HL-60 (cell line): ENCODE data around the gene CALN1.

Experiments used
- DNase-seq, 2 experiments: peaks; one replicate each; pipeline ENCODE4 v3.0.0-alpha.2; 2010 to 2020; ENCODE audit warnings: low read depth in 1 of 2, low spot score in 1 of 2
- H3K27ac ChIP-seq: fragments of 250-450 bp; sonication (Bioruptor Pico); replicated peaks from 2 replicates; pipeline ENCODE4 v1.5.1; 2020; ENCODE audit warnings: mild to moderate bottlenecking, moderate library complexity
- H3K27me3 ChIP-seq: fragments of 250-450 bp; sonication (Bioruptor Pico); 2 replicates; pipeline ENCODE4 v1.5.1; 2021; ENCODE audit warnings: mild to moderate bottlenecking, moderate library complexity; ENCODE audit not compliant: insufficient read depth, poor library complexity, severe bottlenecking
- H3K4me3 ChIP-seq: replicated peaks from 2 replicates; pipeline ENCODE4 v1.5.1; 2011; ENCODE audit warnings: mild to moderate bottlenecking, control low read depth, low read length; ENCODE audit not compliant: insufficient read depth
- GABPA ChIP-seq: IDR thresholded peaks from 2 replicates; pipeline ENCODE4 v1.6.1; 2012; ENCODE audit warnings: low read depth
- POLR2AphosphoS5 ChIP-seq: IDR thresholded peaks from 2 replicates; pipeline ENCODE4 v1.6.1; 2012; ENCODE audit warnings: low read depth
- SPI1 ChIP-seq: IDR thresholded peaks from 2 replicates; pipeline ENCODE4 v1.6.1; 2012; ENCODE audit warnings: low read depth, mild to moderate bottlenecking, borderline replicate concordance
- TF ChIP-seq, protein P1 (sequence below): IDR thresholded peaks from 2 replicates; pipeline ENCODE4 v1.6.1; 2012; ENCODE audit warnings: low read depth; ENCODE audit not compliant: insufficient replicate concordance
- TF ChIP-seq, protein P2 (sequence below): IDR thresholded peaks from one replicate; pipeline ENCODE4 v1.5.1; 2011; ENCODE audit warnings: low read length, control low read depth, inconsistent platforms; ENCODE audit not compliant: insufficient read depth

CALN1 gene

DNA sequence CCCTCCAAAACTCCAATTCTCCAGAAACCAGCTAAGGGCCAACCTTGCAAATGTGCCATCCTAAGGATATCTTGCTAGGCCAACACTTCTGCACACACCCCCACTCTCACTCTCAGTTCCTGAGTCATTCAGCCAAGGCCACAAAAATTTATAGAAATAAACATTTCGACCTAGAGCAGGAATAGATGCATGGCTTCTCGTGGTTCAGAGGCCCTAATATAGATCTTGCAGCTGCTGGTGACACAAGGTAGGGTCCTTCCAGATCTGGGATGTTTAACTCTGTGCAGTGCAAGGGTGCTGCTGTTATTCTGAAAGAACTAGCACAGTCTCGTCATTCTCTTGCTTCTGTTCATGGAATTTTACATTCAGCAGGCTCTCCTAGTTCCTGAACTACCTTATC is 369.3 kb downstream of the CALN1 start:
- H3K27ac ChIP-seq: no peak overlapping the region
- DNase-seq: no peak
- TF ChIP-seq, protein P1, sequence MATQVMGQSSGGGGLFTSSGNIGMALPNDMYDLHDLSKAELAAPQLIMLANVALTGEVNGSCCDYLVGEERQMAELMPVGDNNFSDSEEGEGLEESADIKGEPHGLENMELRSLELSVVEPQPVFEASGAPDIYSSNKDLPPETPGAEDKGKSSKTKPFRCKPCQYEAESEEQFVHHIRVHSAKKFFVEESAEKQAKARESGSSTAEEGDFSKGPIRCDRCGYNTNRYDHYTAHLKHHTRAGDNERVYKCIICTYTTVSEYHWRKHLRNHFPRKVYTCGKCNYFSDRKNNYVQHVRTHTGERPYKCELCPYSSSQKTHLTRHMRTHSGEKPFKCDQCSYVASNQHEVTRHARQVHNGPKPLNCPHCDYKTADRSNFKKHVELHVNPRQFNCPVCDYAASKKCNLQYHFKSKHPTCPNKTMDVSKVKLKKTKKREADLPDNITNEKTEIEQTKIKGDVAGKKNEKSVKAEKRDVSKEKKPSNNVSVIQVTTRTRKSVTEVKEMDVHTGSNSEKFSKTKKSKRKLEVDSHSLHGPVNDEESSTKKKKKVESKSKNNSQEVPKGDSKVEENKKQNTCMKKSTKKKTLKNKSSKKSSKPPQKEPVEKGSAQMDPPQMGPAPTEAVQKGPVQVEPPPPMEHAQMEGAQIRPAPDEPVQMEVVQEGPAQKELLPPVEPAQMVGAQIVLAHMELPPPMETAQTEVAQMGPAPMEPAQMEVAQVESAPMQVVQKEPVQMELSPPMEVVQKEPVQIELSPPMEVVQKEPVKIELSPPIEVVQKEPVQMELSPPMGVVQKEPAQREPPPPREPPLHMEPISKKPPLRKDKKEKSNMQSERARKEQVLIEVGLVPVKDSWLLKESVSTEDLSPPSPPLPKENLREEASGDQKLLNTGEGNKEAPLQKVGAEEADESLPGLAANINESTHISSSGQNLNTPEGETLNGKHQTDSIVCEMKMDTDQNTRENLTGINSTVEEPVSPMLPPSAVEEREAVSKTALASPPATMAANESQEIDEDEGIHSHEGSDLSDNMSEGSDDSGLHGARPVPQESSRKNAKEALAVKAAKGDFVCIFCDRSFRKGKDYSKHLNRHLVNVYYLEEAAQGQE: no peak
- TF ChIP-seq SPI1 (no peak), POLR2AphosphoS5 (no peak), GABPA (no peak)
- TF ChIP-seq, protein P2, sequence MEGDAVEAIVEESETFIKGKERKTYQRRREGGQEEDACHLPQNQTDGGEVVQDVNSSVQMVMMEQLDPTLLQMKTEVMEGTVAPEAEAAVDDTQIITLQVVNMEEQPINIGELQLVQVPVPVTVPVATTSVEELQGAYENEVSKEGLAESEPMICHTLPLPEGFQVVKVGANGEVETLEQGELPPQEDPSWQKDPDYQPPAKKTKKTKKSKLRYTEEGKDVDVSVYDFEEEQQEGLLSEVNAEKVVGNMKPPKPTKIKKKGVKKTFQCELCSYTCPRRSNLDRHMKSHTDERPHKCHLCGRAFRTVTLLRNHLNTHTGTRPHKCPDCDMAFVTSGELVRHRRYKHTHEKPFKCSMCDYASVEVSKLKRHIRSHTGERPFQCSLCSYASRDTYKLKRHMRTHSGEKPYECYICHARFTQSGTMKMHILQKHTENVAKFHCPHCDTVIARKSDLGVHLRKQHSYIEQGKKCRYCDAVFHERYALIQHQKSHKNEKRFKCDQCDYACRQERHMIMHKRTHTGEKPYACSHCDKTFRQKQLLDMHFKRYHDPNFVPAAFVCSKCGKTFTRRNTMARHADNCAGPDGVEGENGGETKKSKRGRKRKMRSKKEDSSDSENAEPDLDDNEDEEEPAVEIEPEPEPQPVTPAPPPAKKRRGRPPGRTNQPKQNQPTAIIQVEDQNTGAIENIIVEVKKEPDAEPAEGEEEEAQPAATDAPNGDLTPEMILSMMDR: no peak

DNA sequence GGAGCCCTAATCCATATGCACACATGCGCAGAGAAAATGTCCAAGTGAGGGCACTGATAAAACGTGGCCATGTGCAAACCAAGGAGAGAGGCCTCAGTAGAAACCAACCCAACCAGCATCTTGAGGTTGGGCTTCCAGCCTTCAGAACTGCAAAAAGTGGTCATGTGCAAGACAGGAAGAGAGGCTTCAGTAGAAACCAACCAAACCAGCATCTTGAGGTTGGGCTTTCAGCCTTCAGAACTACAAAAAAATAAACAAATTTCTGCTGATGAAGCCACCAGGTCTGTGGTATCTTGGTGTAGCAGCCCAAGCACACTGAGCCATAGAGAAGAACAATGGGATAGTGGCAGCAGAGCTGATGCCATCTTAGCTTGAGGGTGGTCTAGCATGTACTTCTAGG is 371.5 kb downstream of the CALN1 start:
- no peak overlapping the region for H3K4me3 ChIP-seq
- H3K27me3 ChIP-seq: no peaks in the 10 kb centered on the region
- DNase-seq: no peak
- no peak overlapping the region for H3K27ac ChIP-seq
- TF ChIP-seq, protein P1: no peak
- TF ChIP-seq, protein P2: no peak
- TF ChIP-seq GABPA: no peak
- TF ChIP-seq POLR2AphosphoS5: no peak
- TF ChIP-seq SPI1: no peak

More for the DNA sequence above, 369.3 kb downstream of the CALN1 start:
- no peak overlapping the region for H3K4me3 ChIP-seq
- no peaks in the 10 kb centered on the region for H3K27me3 ChIP-seq

DNA sequence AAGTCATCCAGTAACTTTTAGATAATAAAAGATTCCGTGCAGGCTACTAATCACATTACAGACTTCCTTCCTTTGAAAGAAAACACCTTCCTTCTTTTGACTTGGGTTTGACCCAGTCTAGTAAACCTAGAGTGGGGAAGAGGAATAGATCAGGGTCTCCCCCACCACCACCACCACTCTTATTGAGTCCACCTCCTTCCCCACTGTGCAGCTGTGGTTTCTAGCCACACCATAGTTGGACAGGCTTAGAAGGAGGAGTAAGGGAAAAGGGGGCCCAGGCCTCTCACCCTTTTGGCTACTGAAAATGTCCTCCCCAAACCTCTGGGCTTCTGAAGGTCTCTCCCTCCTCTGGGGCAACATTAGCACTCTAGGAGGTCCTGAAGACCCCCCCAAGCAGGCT is 372.7 kb downstream of the CALN1 start:
- no peaks in the 10 kb centered on the region for H3K27me3 ChIP-seq
- no peak for DNase-seq
- no peak overlapping the region for H3K4me3 ChIP-seq
- TF ChIP-seq SPI1: no peak
- no peak for TF ChIP-seq GABPA
- TF ChIP-seq, protein P2: no peak
- TF ChIP-seq, protein P1: no peak
- no peak for TF ChIP-seq POLR2AphosphoS5
- H3K27ac ChIP-seq: no peak overlapping the region
